SK-N-SH (cell line): ENCODE measurements around the gene DGCR2. TPM values are rescaled to one million over a fixed set of nuclear protein-coding genes. Genes with fewer than 3 reads are reported as not detected.

ENCODE experiments used
- CTCF ChIA-PET: fragments of 300-600, 350-600 bp; formaldehyde crosslinking; extraction: SDS; loops from one replicate; lab custom pipeline; 2021; lab: Yijun Ruan, JAX
- POLR2A ChIA-PET: fragments of 350-600 bp; sonication (Branson Sonifier 250); formaldehyde crosslinking; extraction: SDS; loops from one replicate; lab custom pipeline; 2020; ENCODE audit warnings: antibody characterized with exemption, inconsistent platforms; lab: Yijun Ruan, JAX
- DNase-seq: peaks from one replicate; pipeline ENCODE4 v3.0.0; 2012
- H2AFZ ChIP-seq: fragments of 200-600 bp; sonication (generic); 2 replicates; pipeline ENCODE4 v1.8.1; 2016; ENCODE audit warnings: antibody characterized with exemption, mild to moderate bottlenecking, low read depth
- H3F3A ChIP-seq: fragments of 200-600 bp; sonication (generic); replicated peaks from 2 replicates; pipeline ENCODE3; 2016; ENCODE audit warnings: antibody characterized with exemption, mild to moderate bottlenecking; ENCODE audit not compliant: insufficient read depth
- H3K27ac ChIP-seq, 2 experiments: fragments of 200-500 bp in 1 of 2; fragments of 200-600 bp in 1 of 2; sonication (Bioruptor generic) in 1 of 2; sonication (generic), shearing (Covaris generic) in 1 of 2; 2 replicates each; pipeline versions ENCODE4 v1.5.1 to v1.6.1; 2014 to 2016; ENCODE audit warnings: low read depth in 2 of 2, inconsistent platforms in 1 of 2, low read length in 1 of 2, mild to moderate bottlenecking in 1 of 2, mixed read lengths in 1 of 2
- H3K27me3 ChIP-seq: fragments of 200-600 bp; sonication (generic), shearing (Covaris generic); 2 replicates; pipeline ENCODE4 v1.6.1; 2016; ENCODE audit warnings: mixed run types; ENCODE audit not compliant: insufficient read depth
- H3K36me3 ChIP-seq, 2 experiments: fragments of 200-500 bp in 1 of 2; fragments of 200-600 bp in 1 of 2; sonication (Bioruptor generic) in 1 of 2; sonication (generic) in 1 of 2; replicated peaks in 1 of 2; 2 replicates each; pipeline versions ENCODE3 to v1.5.1; 2014 to 2016; ENCODE audit warnings: low read length in 1 of 2, mild to moderate bottlenecking in 1 of 2; ENCODE audit not compliant: insufficient read depth in 2 of 2, control insufficient read depth in 1 of 2
- H3K4me1 ChIP-seq, 2 experiments: fragments of 200-500 bp in 1 of 2; fragments of 200-600 bp in 1 of 2; sonication (Bioruptor generic) in 1 of 2; sonication (generic), shearing (Covaris generic) in 1 of 2; 2 replicates each; pipeline versions ENCODE4 v1.5.1 to v1.6.1; 2014 to 2016; ENCODE audit warnings: low read depth in 1 of 2, low read length in 1 of 2, mixed run types in 1 of 2; ENCODE audit not compliant: insufficient read depth in 2 of 2, control insufficient read depth in 1 of 2
- H3K4me2 ChIP-seq: fragments of 200-600 bp; sonication (generic), shearing (Covaris generic); 2 replicates; pipeline ENCODE4 v1.6.1; 2017; ENCODE audit warnings: mixed run types
- H3K4me3 ChIP-seq, 2 experiments: fragments of 200-500 bp in 1 of 2; fragments of 200-600 bp in 1 of 2; sonication (Bioruptor generic) in 1 of 2; sonication (generic), shearing (Covaris generic) in 1 of 2; 2 replicates each; pipeline versions ENCODE4 v1.5.1 to v1.8.1; 2014 to 2016; ENCODE audit warnings: low read depth in 2 of 2, inconsistent platforms in 1 of 2, low read length in 1 of 2, mild to moderate bottlenecking in 1 of 2, mixed read lengths in 1 of 2, moderate library complexity in 1 of 2
- H3K79me2 ChIP-seq: fragments of 200-600 bp; sonication (generic); 2 replicates; pipeline ENCODE4 v1.8.1; 2017; ENCODE audit warnings: mild to moderate bottlenecking; ENCODE audit not compliant: insufficient read depth
- H3K9ac ChIP-seq: fragments of 200-600 bp; sonication (generic); 2 replicates; pipeline ENCODE4 v1.6.1; 2017; ENCODE audit warnings: mixed run types
- H3K9me2 ChIP-seq: fragments of 200-600 bp; sonication (generic); 2 replicates; pipeline ENCODE4 v1.6.1; 2017; ENCODE audit warnings: mixed run types
- H3K9me3 ChIP-seq: fragments of 200-600 bp; sonication (generic); 2 replicates; pipeline ENCODE4 v1.6.1; 2017; ENCODE audit warnings: mixed run types, mild to moderate bottlenecking, moderate library complexity
- H4K20me1 ChIP-seq: fragments of 200-600 bp; sonication (generic); 2 replicates; pipeline ENCODE4 v1.6.1; 2017; ENCODE audit warnings: mild to moderate bottlenecking, mixed run types; ENCODE audit not compliant: insufficient read depth
- CHD2 ChIP-seq: fragments of 150-350 bp; IDR thresholded peaks from 2 replicates; pipeline ENCODE4 v1.6.1; 2018; ENCODE audit warnings: low read length; ENCODE audit not compliant: partially characterized antibody
- CTCF ChIP-seq: fragments of 200-600 bp; sonication (generic); IDR thresholded peaks from 2 replicates; pipeline ENCODE4 v1.6.1; 2017; ENCODE audit warnings: antibody characterized with exemption, mild to moderate bottlenecking, moderate library complexity
- EZH2phosphoT487 ChIP-seq: fragments of 200-600 bp; sonication (generic); IDR thresholded peaks from 2 replicates; pipeline ENCODE4 v1.6.1; 2017; ENCODE audit warnings: low read depth, mixed run types, mild to moderate bottlenecking, antibody characterized with exemption, moderate library complexity, borderline replicate concordance
- FOXJ3 ChIP-seq: sonication (generic); formaldehyde crosslinking; IDR thresholded peaks from 2 replicates; pipeline ENCODE4 v1.5.1; 2020; ENCODE audit warnings: mild to moderate bottlenecking, missing genetic modification reagents
- FOXM1 ChIP-seq: IDR thresholded peaks from 2 replicates; pipeline ENCODE4 v1.4.0; 2012; ENCODE audit warnings: low read depth, mild to moderate bottlenecking
- GATA2 ChIP-seq: sonication (generic); formaldehyde crosslinking; IDR thresholded peaks from 2 replicates; pipeline ENCODE4 v1.5.0; 2020; ENCODE audit warnings: mild to moderate bottlenecking, missing genetic modification reagents
- MEF2A ChIP-seq: IDR thresholded peaks from 2 replicates; pipeline ENCODE4 v1.4.0; 2012; ENCODE audit warnings: low read depth, borderline replicate concordance
- PBX3 ChIP-seq: IDR thresholded peaks from 2 replicates; pipeline ENCODE4; 2012
- POLR2AphosphoS5 ChIP-seq: IDR thresholded peaks from 2 replicates; pipeline ENCODE4 v1.6.1; 2012; ENCODE audit warnings: low read depth, low read length
- RAD21 ChIP-seq: IDR thresholded peaks from 2 replicates; pipeline ENCODE4 v1.6.1; 2012; ENCODE audit warnings: mild to moderate bottlenecking, low read length
- SMC3 ChIP-seq: IDR thresholded peaks from 2 replicates; pipeline ENCODE4 v1.6.1; 2012; ENCODE audit warnings: low read depth, low read length, improper control_type of control experiment
- TEAD4 ChIP-seq: IDR thresholded peaks from 2 replicates; pipeline ENCODE4 v1.4.0; 2012; ENCODE audit warnings: mild to moderate bottlenecking, borderline replicate concordance; ENCODE audit not compliant: insufficient read depth
- ZBTB33 ChIP-seq: IDR thresholded peaks from 2 replicates; pipeline ENCODE4 v1.4.0; 2012; ENCODE audit warnings: low read depth, borderline replicate concordance
- WGBS: methylation state at CpG from one replicate; pipeline ENCODE4 v1.1.6; 2017; ENCODE audit warnings: low lambda C conversion rate; 5-methylcytosine and 5-hydroxymethylcytosine counted together
- polyA plus RNA-seq, 3 experiments: library from polyadenylated mRNA; depleted of rRNA; stranded (reverse); fragments of >200 nt; gene quantifications; 2 replicates each; pipeline ENCODE4 v1.2.3, GENCODE V29; 2012

The DGCR2 gene
- polyA plus RNA-seq, 1 of the 3 experiments (the other 2 are of a cell fraction) = 30.4 TPM

GRCh38 chr22:18994056-18994455, 128.2 kb downstream of the DGCR2 start:
- Histone ChIP-seq H3K4me1 (peaks cover 0 to 7% of the 10 kb centered on the region in 2 experiments; a peak in 1 of 4 replicates), H3K79me2 (no peaks in the 10 kb centered on the region), H3K4me3 (no peak overlapping the region), H3K4me2 (no peak overlapping the region), H3K9me3 (no peaks in the 10 kb centered on the region), H3K36me3 (no peaks in the 10 kb centered on the region), H3K9ac (no peak overlapping the region), H4K20me1 (no peaks in the 10 kb centered on the region), H3K27me3 (no peaks in the 10 kb centered on the region), H2AFZ (no peak overlapping the region), H3F3A (no peaks in the 10 kb centered on the region), H3K9me2 (no peaks in the 10 kb centered on the region), H3K27ac (no peak overlapping the region)
- whole genome bisulfite sequencing = 63% methylated on average over 9 of the region's 17 CpGs
- no peak for TF ChIP-seq MEF2A
- TF ChIP-seq FOXM1 = no peak
- TF ChIP-seq ZBTB33 = no peak
- TF ChIP-seq POLR2AphosphoS5 = no peak
- no peak for TF ChIP-seq EZH2phosphoT487
- TF ChIP-seq PBX3 = no peak
- TF ChIP-seq FOXJ3 = no peak
- no peak for TF ChIP-seq TEAD4
- no peak for TF ChIP-seq CHD2
- TF ChIP-seq SMC3 = no peak
- TF ChIP-seq GATA2 (CRISPR knock-in tag) = no peak
- no peak for TF ChIP-seq CTCF
- CTCF ChIA-PET = no interaction called here
- DNase-seq = no peak
- POLR2A ChIA-PET = no interaction called here

GRCh38 chr22:18992543-18993198, 129.5 kb downstream of the DGCR2 start:
- Histone ChIP-seq H3K9ac (no peak overlapping the region), H3K27ac (no peak overlapping the region), H3K36me3 (no peaks in the 10 kb centered on the region), H3K4me1 (peaks cover 0 to 7% of the 10 kb centered on the region in 2 experiments; a peak in 1 of 4 replicates), H3F3A (no peaks in the 10 kb centered on the region), H3K9me2 (no peaks in the 10 kb centered on the region), H4K20me1 (no peaks in the 10 kb centered on the region), H3K27me3 (no peaks in the 10 kb centered on the region), H2AFZ (no peak overlapping the region), H3K9me3 (no peaks in the 10 kb centered on the region), H3K4me2 (no peak overlapping the region), H3K79me2 (no peaks in the 10 kb centered on the region), H3K4me3 (no peak overlapping the region)
- 85% methylated on average over 9 of the region's 10 CpGs for WGBS
- no peak for TF ChIP-seq RAD21
- no peak for DNase-seq
- POLR2A ChIA-PET = no interaction called here
- CTCF ChIA-PET = no interaction called here
